IMR-90 (cell line): Measurements from ENCODE around the gene BEAN1.

ENCODE experiments used
- BHLHE40 ChIP-seq: fragments of 150-350 bp; IDR thresholded peaks from 2 replicates; pipeline ENCODE4 v1.6.1; 2016; ENCODE audit warnings: mild to moderate bottlenecking, low read depth, low read length
- CEBPB ChIP-seq: IDR thresholded peaks from 2 replicates; pipeline ENCODE4 v1.6.1; 2012; ENCODE audit warnings: low read depth, low read length, improper control_type of control experiment
- MXI1 ChIP-seq: IDR thresholded peaks from 2 replicates; pipeline ENCODE4 v1.6.1; 2012; ENCODE audit warnings: low read depth, mild to moderate bottlenecking, low read length, moderate library complexity, borderline replicate concordance
- POLR2A ChIP-seq: IDR thresholded peaks from 2 replicates; pipeline ENCODE4 v1.6.1; 2012; ENCODE audit warnings: mild to moderate bottlenecking, low read depth, low read length
- RCOR1 ChIP-seq: IDR thresholded peaks from 2 replicates; pipeline ENCODE4 v1.6.1; 2012; ENCODE audit warnings: mild to moderate bottlenecking, low read length, improper control_type of control experiment; ENCODE audit not compliant: insufficient replicate concordance
- TF ChIP-seq, protein P1 (sequence below): conservative IDR thresholded peaks from 2 replicates; pipeline ENCODE4 v1.5.1; 2012; ENCODE audit warnings: mild to moderate bottlenecking, low read depth, low read length, improper control_type of control experiment

DNA sequence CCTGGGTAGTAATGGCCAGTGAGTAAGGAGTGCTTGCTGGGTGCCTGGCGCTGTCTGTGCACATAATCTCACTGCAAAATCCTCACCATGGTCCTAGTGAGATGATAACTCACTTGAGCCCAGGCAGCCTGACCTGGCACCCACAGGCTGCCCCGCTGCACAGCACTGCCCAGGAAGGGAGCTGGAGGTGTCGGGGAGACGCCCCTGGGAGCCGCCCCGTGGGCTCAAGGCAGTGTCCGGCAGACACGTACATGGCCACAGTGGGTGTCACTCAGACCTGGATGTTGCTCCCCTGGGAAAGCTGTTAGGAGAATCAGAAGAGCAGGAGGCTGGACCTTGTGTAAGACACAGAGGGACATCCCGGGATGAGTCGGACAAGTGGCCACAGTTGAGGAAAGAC, 44.2 kb downstream of the BEAN1 start:
- no peak for TF ChIP-seq CEBPB
- TF ChIP-seq, protein P1, sequence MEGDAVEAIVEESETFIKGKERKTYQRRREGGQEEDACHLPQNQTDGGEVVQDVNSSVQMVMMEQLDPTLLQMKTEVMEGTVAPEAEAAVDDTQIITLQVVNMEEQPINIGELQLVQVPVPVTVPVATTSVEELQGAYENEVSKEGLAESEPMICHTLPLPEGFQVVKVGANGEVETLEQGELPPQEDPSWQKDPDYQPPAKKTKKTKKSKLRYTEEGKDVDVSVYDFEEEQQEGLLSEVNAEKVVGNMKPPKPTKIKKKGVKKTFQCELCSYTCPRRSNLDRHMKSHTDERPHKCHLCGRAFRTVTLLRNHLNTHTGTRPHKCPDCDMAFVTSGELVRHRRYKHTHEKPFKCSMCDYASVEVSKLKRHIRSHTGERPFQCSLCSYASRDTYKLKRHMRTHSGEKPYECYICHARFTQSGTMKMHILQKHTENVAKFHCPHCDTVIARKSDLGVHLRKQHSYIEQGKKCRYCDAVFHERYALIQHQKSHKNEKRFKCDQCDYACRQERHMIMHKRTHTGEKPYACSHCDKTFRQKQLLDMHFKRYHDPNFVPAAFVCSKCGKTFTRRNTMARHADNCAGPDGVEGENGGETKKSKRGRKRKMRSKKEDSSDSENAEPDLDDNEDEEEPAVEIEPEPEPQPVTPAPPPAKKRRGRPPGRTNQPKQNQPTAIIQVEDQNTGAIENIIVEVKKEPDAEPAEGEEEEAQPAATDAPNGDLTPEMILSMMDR: no peak
- TF ChIP-seq MXI1: no peak
- TF ChIP-seq RCOR1: no peak
- no peak for TF ChIP-seq POLR2A
- no peak for TF ChIP-seq BHLHE40
